SK-N-MC (cell line): ENCODE measurements around the gene TANGO2.

Experiments used
- EZH2 ChIP-seq: fragments of 200-600 bp; sonication (generic); IDR thresholded peaks from one replicate; pipeline ENCODE4 v1.6.1; 2017; ENCODE audit warnings: antibody characterized with exemption
- FOXP2 ChIP-seq: optimal IDR thresholded peaks from 2 replicates; pipeline ENCODE3; 2011; ENCODE audit warnings: mild to moderate bottlenecking, moderate library complexity; ENCODE audit not compliant: insufficient read depth; ENCODE audit errors: extremely low read length, control extremely low read depth
- POLR2AphosphoS5 ChIP-seq: IDR thresholded peaks from 2 replicates; pipeline ENCODE4 v1.6.1; 2012; ENCODE audit warnings: mild to moderate bottlenecking, low read depth, low read length, borderline replicate concordance

- peak; percentile 89 for TF ChIP-seq POLR2AphosphoS5
- no peak for TF ChIP-seq EZH2
- no peak for TF ChIP-seq FOXP2
These were observed 59.0 kb downstream of the TANGO2 start, which contains the start of gene DGCR8 for GRCh38 chr22:20079745-20080444.
